Esophagus muscularis mucosa (tissue), 4 donors: ENCODE measurements around the gene MACROD2.

Source experiments
- EP300 ChIP-seq: sonication (generic); formaldehyde crosslinking; IDR thresholded peaks from one replicate; pipeline ENCODE4 v1.6.1; 2017; ENCODE audit warnings: antibody characterized with exemption
- POLR2AphosphoS5 ChIP-seq, 2 donors: sonication (generic); formaldehyde crosslinking; IDR thresholded peaks; one replicate each; pipeline ENCODE4 v1.6.1; 2017; ENCODE audit warnings: antibody characterized with exemption in 2 of 2
- TF ChIP-seq, protein P1 (sequence below), 3 experiments: fragments of 200-600 bp in 2 of 3; fragments of 450-650 bp in 1 of 3; sonication (generic) in 2 of 3; IDR thresholded peaks; one replicate each; pipeline ENCODE4 v1.5.1; 2017 to 2019; ENCODE audit warnings: antibody characterized with exemption in 3 of 3, mild to moderate bottlenecking in 2 of 3, moderate library complexity in 1 of 3

DNA sequence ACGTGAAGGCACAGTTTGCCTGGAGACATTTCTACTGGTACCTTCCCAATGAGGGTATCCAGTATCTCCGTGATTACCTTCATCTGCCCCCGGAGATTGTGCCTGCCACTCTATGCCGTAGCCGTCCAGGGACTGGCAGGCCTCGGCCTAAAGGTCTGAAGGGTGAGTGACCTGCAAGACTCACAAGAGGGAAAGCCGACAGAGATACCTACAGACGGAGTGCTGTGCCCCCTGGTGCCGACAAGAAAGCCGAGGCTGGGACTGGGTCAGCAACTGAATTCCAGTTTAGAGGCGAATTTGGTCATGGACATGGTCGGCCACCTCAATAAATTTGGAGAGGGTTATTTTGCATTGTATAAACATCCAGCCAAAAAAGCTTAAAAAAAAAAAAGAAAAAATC, 762.4 kb downstream of the MACROD2 start:
- TF ChIP-seq, protein P1, sequence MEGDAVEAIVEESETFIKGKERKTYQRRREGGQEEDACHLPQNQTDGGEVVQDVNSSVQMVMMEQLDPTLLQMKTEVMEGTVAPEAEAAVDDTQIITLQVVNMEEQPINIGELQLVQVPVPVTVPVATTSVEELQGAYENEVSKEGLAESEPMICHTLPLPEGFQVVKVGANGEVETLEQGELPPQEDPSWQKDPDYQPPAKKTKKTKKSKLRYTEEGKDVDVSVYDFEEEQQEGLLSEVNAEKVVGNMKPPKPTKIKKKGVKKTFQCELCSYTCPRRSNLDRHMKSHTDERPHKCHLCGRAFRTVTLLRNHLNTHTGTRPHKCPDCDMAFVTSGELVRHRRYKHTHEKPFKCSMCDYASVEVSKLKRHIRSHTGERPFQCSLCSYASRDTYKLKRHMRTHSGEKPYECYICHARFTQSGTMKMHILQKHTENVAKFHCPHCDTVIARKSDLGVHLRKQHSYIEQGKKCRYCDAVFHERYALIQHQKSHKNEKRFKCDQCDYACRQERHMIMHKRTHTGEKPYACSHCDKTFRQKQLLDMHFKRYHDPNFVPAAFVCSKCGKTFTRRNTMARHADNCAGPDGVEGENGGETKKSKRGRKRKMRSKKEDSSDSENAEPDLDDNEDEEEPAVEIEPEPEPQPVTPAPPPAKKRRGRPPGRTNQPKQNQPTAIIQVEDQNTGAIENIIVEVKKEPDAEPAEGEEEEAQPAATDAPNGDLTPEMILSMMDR (IDR thresholded peaks at IDR 0.05) = no peak
- TF ChIP-seq POLR2AphosphoS5 (IDR thresholded peaks at IDR 0.05) = no peak
- no peak for TF ChIP-seq EP300
